H1 (cell line): ENCODE results near the gene ADARB2. TPM values are rescaled to one million over a fixed set of nuclear protein-coding genes. Genes with fewer than 3 reads are reported as not detected.

Source experiments
- FOSL1 ChIP-seq: IDR thresholded peaks from 2 replicates; pipeline ENCODE4 v1.6.1; 2011; ENCODE audit warnings: mild to moderate bottlenecking, low read depth, low read length, moderate library complexity; ENCODE audit not compliant: insufficient read depth
- SAP30 ChIP-seq: fragments of 300-600 bp; sonication (generic); IDR thresholded peaks from 2 replicates; pipeline ENCODE4 v1.7.1; 2012; ENCODE audit warnings: low read length, moderate library complexity, mild to moderate bottlenecking, inconsistent platforms; ENCODE audit not compliant: insufficient read depth, insufficient replicate concordance
- SP2 ChIP-seq: IDR thresholded peaks from 2 replicates; pipeline ENCODE4 v1.6.1; 2012; ENCODE audit warnings: mild to moderate bottlenecking, low read length, inconsistent platforms
- polyA plus RNA-seq, 7 experiments: library from polyadenylated mRNA; depleted of rRNA in 3 of 7; stranded (reverse) in 5 of 7; unstranded in 2 of 7; fragments of >200 nt in 5 of 7; fragments of 200-250 nt in 2 of 7; gene quantifications; 1 replicate in 5 of 7; 2 replicates in 1 of 7; 4 replicates in 1 of 7; pipeline versions ENCODE4 v1.2.1 to v1.2.3, GENCODE V29; 2011 to 2013; ENCODE audit warnings: missing spikeins in 2 of 7, mixed read lengths in 2 of 7
- total RNA-seq: library from RNA; stranded (reverse); fragmentation: NEBNext Ultra II Directional; extraction: Animal tissue kit (Norgen Biotek cat#: 25700); gene quantifications from 2 replicates; pipeline ENCODE4 v1.2.1, GENCODE V29; 2021

Gene ADARB2
- total and polyA plus RNA-seq, 2 of the 8 experiments (the other 6 are each of a cell fraction or from before 2014, with no cell fraction given), result 2.2 to 2.8 TPM

GRCh38 chr10:1147810-1148209 lies 589.5 kb downstream of the ADARB2 start (continued):
- TF ChIP-seq FOSL1 (no peak), SP2 (no peak), SAP30 (no peak)
